ENCODE measurements around the gene DNAI2.

The DNAI2 gene

DNA sequence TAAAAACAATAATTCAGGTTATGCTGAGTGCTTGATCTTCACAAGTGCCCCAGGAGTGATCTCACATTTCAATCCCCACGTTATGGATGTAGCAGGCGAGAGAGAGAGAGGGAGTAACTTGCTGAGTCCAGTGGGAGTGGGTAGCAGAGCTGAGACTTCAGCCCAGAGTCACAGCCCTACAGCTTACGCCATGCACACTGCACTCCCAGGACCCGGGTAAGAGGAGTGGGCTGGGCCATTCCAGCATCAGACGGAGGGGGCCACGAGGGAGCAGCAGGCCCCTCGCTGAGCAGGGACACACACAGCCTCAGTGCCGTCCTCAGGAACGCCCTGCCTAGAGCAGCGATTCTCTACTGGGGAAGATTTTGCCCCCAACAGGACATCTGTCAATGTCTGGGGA is 42.2 kb downstream of the DNAI2 start:
- no peak for DNase-seq

DNA sequence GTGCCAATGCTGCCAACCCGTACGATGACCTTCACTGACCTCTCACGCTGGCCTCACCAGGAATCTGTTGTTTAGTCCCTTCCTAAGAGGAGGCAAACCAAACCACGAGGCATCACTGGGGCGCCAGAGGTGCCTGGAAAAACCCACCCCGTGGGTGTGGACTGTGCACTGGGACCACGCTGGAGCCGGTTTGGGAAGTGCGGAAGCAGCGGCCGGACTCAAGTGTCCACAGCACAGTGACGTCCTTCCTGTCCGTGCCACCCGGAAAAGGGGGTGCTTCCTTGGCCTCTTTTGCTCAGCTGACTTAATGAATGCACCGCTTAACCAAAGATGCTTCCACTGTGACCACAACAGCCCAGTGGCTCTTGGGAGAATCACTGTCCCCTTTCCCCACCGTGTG is 43.0 kb downstream of the DNAI2 start:
- DNase-seq: no peak

DNA sequence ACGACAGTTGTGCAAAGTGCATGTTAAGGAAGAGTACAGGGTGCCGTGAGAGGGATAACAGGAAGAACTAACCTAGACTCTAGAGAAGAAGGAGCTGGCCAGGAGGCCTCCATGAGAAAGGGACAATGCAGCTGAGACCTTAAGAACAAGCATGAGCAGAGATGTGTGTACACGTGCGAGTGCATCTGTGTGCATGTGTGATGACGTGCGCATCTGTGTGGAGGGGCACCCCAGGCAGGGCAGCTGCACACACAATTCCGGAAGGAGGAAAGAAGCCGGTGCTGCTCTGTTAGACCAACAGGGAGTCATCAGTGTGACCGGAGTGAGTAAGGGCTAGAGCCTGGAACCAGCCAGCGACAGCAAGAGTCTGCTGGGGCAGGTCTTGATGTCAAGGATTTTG is 44.4 kb downstream of the DNAI2 start:
- DNase-seq: no peak

DNA sequence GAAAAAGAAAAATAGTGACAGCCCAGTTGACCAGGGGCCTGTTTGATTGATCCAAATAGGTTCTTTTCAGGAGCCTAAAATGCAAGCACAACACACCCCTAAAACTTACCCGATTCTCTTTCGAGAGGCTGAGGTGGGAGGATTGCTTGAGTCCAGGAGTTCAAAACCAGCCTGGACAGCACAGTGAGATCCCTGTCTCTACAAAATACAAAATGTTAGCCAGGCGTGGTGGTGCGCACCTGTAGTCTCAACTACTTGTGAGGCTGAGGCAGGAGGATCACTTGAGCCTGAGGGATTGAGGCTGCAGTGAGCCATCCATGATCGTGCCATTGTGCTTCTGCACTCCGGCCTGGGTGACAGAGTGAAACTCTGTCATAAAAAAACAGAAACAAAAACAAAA is 50.5 kb downstream of the DNAI2 start:
- DNase-seq: no peak

DNA sequence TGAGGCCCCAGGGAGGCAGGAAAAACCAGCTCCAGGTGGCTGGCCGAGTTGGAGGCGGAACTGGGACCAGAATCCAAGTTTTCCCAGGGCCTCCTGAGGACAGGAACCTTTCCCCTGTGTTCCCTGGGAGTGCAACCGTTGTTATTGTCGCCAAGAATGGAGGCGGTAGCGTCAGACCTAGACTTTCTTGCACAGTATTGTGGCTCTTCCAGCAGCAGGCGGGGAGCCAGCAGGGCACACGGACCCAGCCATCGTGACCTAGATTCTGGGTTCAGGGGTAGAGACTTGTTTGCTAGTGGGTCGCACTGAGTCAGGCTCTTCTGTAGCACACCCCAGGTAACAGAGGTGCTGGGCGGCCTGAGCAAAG is 51.3 kb downstream of the DNAI2 start:
- DNase-seq: no peak

DNA sequence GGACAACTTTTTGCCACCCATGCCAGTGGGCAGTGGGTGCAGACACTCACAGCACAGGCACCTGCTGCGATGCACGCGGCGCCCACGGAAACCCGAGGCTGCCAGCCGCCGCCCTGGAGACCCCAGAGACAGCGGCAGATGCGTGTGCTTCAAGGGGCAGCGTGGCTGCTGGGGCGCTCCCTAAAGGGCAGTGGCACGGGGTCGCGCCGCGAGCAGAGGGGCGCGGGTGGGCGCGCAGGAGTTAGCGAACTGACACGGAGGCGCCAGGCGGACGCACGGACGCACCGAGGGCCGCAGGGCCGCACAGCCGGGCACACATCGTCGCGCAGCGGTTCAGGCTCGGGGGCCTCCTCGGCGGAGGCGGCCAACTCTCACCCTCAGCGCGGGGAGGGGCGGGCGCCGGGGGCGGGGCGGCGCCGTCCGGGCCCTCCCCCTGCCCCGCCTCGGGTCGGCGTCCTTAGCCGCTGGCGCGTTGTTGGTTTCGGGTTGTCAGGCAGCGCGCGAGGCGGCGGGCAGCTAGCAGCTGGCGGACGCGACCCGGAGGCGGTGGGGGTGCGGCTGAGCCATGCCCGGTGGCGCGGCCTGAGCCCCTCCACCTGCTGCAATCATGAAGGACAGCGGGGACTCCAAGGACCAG is 51.8 kb downstream of the DNAI2 start, which contains the start of gene KIF19:
KIF19 (plus strand) TSS at position 484 of the 637 bp plus-strand sequence; CDS start at position 608, 124 bp downstream.
- DNase-seq: peak; percentile 49

DNA sequence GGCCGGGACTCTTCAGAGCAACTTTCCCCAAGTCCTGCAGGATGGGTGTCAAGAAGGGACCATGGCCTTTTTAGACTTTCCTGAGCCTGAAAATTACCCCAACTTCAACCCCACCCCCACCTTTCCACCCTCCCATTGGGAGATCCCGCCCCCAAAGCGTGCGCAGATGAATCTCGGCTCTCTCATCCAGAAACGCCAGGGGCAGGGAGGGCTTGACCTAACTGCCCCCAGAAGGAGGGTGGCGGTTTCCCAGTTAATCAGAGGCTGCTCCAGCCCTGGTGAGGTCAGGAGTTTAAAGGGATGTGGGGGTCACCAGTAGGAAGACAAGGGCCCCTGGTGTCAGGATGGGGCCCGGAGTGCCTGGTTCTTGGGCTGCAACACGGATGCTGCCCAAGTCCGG is 52.5 kb downstream of the DNAI2 start:
- no peak for DNase-seq

DNA sequence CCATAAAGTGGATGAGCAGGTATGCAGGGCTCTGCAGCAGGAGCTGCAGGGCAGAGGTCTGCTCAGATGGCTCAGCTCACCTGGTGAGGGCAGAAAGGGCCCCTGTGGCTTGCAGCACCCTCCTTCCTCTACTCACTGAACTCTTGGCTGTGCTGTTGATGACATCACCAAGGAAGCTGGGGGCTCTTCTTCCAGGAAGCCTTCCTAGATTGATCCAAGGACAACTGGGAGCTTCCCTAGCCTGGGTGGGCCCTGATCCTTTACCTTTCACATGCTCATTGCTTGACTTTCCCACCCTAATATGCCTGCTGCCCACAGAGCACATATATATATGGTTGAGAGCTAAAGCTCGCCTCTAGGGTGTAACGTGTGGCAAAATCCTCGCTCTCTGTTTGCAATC is 54.5 kb downstream of the DNAI2 start:
- no peak for DNase-seq

DNA sequence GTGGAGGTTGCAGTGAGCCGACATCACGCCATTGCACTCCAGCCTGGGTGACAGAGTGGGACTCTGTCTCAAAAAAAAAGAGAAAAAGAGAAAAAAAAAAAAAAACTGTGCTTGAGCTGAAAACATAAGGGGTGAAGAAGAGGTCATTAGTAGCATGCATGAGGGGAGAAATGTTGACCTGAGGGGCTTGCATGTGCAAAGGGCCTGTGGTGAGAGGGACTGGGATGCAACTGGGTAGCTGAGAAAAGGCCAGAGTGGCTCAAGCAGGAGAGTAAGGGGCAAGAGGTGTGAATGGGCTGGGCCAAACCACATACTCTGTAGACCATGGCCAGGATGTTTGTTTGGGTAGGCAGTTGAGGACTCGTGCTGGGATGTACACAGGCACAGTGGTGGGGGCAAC is 55.3 kb downstream of the DNAI2 start:
- DNase-seq: no peak

DNA sequence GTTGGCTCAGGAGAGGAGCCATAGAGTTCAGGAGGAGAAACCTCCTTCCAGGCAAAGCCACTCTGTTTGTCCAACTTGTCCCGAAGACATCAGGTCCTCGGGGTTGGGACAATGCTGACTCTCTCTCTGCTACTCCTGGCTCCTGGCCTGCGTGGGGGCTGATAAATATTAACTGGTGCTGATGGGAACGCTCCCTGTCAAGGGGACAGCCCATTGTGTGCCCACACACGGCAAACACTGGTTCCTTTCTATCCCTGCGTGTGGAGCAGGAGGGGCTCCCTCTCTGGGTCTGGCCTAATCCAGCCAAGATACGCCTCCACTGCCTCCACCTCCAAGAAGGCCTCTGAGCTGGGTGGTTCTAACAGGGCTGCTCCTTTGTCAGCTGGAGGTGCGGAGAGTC is 56.4 kb downstream of the DNAI2 start:
- no peak for DNase-seq

DNA sequence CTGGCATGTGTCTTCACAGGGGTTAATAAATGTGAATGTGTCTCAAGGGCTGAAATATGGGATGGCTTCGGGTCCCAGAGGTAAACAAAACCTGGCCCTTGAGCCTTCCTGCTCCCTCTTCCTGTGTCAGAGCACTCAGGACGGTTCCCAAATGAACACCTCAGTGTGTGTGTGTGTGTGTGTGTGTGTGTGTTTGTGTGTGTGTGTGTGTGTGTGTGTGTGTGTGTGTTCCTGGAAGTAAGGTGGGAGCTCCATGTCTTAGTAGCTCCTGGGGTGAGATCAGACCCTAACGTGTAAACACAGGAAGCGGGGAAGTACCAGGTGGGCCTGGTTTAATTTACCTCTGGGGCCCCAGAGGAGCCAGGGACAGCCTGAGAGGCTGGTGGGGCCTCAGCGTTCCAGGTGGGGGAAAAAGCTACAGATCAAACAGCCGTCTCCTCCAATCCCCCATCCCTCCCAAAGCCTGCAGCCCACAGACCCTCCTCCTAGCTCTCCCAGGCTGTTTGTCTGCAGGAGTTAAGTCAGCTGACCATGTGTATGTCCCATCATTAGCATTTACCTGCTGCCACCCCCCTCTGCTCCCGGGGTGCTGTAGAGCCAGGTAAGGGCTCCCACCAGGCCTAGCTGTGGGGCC is 58.1 kb downstream of the DNAI2 start:
- DNase-seq: no peak

DNA sequence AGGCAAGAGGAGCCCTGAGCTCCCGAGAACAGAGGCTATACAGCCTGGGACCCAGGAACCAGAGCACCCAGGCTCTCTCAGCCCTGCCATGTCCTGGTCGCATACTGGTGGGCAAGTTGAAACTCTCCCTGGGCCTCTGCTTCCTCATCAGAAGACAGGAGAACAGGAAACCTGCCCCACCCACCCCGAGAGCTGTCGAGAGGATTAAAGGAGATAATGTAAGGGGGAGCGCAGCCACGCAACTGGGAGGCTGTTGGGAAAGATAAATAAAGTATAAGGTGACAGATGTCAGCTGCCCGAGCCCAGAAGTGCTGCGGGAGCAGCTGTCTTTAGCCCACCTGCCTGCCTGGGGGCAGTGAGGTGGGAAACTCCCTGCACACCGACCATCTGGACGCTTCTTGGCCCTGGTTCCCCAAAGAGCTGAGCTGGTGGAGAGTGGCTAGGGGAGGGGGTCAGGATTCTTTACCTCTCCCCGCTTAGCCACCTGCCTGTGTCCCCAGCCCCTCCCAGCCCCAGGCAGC is 58.8 kb downstream of the DNAI2 start:
- DNase-seq: no peak

DNA sequence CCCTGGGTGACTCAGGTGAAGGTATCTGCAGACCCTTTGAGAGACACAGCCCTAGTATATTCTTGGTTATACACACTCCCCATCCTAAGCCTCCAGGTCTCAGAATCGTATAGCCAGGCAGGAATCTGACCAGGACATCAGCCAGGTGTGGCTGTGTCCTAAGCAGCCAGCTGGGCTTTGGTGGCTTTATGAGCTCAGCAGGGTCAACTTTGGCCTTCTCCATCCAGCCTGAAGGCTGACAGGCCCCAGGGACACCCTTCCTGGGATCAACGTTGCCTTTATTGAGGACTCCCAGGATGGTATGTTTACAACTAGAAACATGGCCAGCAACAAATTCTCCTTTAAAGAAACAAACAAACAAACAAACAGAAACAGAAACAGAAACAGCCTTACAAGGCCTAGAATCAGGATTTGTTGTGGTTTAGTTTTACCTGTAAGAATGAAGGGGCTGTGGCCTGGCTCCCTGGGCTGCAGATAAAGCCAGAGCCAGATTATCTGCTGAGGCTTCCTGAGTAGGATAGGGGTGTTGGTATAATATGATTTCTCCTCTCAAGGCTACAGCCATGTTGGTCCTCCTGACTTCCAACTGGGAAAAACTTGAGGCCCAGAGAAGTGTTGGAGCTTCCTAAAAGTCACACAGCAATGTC is 60.5 kb downstream of the DNAI2 start:
- DNase-seq: no peak

DNA sequence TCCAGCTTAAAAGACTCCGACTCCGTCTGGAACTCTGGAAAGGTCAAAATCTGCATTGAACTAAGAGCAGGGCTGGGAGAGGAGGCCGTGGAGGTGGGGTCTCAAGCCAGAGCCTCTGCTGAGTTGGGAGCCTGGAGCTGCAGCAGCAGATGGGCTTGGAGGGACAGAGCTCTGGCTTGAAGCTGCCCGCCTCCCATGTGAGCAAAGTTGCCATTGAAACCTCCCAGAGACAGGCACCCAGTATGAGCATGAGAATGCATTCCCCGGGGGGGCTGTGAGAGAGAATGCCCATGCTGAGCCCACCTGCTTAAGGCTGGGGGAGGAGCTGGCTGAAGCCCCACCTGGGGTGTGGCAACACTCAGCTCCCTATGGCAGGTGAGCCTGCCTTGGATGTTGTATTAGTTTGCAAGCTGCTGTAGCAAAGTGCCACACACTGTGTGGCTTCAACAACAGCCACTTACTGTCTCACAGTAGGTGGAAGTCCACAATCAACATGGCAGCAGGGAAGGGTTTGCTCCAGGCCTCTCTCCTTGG is 61.6 kb downstream of the DNAI2 start:
- DNase-seq: no peak

DNA sequence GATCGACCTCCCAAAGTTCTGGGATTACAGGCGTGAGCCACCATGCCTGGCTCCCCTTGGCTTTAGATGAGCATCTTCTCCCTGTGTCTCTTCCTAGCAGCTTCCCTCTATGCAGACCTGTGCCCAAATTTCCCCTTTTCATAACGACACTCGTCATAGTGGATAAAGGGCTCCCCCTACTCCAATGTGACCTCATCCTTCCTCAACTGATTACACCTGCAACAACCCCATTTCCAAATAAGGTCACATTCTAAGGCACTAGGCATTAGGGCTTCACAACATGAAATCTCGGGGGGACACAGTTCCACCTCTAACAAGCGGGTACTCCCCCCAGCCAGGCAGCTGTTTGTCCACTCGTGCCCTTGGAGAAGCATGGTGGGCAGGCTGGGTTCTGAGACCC is 62.3 kb downstream of the DNAI2 start:
- no peak for DNase-seq

DNA sequence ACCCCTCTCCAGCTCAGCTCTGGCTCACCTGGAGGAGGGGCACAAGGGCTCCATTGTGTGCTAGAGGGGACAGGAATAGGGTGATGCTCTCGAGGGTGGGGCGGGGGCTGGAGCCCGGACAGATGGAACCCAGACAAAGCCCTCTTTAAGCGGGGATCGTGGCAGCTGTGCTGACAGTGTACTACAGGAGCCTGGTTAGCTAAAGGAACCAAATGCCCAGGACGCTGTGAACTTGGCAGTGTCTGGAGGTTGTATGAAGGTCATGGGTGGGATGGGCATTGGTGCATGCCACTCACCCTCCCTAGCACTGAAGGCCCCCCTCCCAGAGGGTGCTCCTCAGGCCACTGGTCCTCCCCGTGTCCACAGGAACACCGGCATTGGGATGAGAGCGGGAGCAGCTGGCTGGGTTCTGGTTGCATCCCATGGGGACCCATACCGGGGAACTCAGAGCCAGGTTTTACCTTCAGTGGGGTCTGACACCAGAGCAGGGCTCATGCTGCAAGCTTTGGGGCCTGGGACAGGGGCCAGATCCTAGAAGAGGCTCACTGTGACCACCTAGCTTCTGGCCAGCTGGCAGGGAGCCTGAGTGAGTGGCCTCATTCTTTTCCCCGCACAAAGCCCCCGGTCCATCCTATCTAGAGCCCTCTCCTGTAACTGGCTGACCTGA is 63.9 kb downstream of the DNAI2 start:
- DNase-seq: no peak

DNA sequence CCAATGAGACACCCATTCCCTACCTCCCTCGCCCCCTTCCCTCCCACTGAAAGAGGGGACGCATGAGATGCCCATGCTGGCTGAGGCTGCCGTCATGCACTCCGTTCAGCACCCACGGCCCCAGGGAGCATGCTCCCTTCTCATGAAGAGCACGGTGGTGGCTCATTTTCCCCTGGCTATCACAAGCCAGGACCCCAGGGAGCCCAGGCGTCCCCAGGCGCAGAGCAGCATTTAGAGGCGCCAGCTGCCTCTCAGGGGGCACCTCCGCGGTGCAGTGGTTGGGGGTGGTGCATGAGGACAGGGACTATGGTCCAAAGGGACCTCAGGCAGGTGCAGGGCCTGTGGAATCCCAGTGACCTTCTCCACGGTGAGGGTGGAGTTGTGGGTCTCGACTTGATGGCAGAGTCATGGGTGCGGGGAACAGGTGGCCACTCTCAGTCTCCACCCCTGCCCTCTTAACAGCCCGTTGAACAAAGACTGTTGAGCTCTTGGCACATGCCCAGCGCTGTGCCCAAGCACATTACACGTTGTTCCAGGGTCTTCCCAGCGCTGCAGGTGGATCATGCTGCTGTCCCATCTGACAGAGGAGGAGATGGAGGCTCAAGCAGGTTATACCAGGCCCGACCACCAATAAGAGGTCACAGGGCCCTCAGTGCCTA is 65.6 kb downstream of the DNAI2 start:
- no peak for DNase-seq

DNA sequence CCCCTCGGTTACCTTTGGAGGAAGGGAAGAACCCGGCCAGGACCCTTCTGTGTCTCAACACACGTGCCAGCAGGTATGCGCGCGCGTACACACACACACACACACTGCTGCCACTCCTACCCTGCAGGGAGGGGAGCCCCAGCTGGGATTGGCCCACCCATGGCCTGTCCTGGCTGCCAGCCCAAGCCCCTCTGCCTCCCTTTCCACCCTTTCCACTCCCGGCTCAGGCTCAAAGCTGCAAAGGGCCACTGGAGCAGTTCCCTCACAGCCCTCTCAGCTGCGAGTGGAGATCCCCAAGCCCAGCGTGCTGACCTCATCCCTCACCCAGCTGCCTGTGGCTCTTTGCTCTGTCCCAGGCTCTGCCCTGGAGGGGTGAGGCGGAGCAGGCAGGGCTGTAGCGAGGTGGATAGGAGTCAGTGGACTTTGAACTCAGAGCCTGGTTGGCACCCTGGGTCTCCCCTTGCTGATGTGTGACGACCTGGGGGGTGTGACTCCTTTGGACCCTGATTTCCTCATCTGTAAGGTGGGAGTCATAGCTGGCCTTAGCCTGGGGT is 66.5 kb downstream of the DNAI2 start:
- no peak for DNase-seq

DNA sequence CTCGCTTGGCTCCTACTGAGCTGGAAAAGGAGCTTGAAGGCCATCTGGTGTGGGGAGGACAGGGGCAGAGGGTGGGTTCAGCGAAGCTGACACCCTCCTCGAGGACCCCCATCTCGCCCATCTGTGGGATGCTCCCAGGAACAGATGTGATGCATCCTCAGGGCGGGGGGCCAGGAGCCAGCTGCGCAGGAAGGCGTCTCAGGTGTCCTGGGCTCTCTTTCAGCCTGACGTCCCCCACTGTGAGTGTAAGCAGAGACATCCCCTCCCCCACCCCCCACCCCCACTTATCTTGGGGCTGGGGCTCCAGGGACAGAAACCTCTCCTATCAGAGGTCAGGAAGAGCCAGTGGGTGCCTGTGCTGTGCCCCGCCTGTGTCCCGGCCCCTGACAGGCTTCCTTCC is 68.2 kb downstream of the DNAI2 start:
- no peak for DNase-seq

DNA sequence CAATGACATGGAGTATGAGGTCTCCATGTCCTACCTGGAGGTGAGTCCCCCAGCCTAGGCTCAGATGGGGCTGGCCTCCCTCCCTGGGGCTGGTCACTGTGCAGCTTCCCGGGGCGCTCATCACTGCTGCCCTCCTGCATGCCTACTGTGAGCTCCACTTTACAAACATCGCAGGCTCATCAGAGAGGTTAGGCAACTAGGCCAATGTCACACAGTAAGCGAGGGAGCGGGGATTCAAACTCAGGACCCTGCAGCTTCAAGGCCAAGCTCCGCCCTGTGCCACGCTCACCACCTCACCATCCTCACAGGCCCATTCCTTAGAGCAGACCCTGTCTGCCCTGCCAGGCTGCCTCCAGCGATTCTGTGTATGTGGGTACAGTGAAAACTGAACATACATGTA is 69.1 kb downstream of the DNAI2 start:
- DNase-seq: no peak

DNA sequence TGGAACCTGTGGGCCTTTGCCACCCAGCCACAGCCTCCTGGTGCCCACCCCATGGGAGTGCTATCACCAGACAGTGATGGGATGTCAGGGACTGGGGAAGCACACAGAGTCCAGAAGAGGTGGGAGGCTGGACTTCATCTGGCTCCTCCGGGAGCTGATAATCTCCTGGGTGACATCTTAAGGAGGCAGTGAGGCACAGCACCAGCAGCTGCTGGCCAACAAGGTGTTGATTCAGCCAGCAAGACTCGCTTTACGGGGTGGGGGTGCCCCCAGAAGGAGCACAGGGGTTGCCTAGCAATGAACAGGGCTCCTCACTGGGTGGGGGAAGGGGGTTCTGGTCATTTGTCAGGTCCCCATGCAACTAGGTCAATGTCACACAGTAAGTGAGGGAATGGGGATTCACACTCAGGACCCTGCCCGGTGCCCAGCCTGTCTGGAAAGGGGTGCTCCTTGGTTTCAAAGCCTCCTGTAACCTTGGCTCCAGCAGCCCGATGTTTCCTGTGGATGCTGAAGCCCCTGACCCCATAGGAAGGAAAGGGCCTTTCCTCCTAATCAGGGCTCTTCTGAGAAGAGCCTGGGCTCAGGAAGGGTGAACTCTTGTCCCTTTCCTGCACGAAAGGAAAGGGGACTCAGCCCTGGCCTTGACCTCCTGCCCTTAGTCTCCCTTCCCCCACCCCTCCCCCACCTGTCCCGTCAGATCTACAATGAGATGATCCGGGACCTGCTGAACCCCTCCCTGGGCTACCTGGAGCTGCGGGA is 69.7 kb downstream of the DNAI2 start:
- no peak for DNase-seq

DNA sequence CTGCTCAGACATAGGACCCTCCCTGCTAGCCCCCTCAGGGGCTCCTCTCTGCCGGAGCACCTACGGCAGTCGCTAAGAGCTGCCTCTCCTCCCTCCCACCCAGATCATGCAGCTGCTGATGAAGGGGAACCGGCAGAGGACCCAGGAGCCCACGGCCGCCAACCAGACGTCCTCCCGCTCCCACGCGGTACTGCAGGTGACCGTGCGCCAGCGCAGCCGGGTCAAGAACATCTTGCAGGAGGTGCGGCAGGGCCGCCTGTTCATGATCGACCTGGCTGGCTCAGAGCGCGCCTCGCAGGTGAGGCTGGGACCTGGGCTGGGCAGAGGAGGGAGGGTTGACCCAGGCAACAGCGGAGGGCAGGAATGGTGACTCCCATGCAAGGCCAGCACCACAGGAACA is 70.6 kb downstream of the DNAI2 start:
- no peak for DNase-seq

All from activated CD4-positive, alpha-beta T cell treated with anti-CD3 and anti-CD28 coated beads, Interleukin-2, amount 50 U/mL, for 1 hour (primary cell).